ENCODE measurements around the gene KRTAP9-6.
"Not testable (repeated sequence)": the region's sequence is repeated elsewhere in the genome, so short reads cannot be mapped to it uniquely, and the experiment has no call there.

Gene KRTAP9-6, protein sequence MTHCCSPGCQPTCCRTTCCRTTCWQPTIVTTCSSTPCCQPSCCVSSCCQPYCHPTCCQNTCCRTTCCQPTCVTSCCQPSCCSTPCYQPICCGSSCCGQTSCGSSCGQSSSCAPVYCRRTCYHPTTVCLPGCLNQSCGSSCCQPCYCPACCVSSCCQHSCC

DNA sequence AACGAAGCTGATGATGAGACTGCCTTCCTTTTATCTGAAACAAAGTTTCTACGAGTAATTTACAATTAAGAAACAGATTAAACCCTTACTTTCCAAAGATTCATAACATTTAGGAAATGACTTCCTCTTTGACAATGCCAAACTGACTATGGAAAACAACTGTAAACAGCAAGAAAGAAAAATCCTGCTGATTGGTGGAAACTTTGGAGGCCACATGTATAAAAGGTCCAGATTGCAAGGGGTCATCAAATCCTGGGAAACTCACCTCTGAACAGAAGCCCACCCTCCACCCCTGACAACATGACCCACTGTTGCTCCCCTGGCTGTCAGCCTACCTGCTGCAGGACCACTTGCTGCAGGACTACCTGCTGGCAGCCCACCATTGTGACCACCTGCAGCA, at the start of gene KRTAP9-6:
Gene KRTAP9-6 (plus strand): TSS at position 301 of the 400 bp plus-strand sequence. CDS start 0 bp downstream, at position 301.
- no peak for DNase-seq (ENCODE audit: low spot score)

DNA sequence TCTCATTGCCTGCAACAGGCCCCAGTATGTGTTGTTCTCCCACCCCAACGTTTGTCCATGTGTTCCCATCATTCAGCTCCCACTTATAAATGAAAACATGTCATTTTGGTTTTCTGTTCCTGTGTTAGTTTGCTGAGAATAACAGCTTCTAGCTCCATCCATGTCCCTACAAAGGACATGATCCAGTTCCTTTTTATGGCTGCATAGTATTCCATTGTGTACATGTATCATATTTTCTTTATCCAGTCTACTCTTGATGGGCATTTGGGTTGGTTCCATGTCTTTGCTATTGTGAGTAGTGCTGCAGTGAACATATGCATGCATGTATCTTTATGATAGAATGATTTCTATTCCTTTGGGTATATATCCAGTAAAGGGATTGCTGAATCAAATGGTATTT, 49.5 kb upstream of the KRTAP9-6 start:
- no peak for DNase-seq (ENCODE audit: low spot score)

DNA sequence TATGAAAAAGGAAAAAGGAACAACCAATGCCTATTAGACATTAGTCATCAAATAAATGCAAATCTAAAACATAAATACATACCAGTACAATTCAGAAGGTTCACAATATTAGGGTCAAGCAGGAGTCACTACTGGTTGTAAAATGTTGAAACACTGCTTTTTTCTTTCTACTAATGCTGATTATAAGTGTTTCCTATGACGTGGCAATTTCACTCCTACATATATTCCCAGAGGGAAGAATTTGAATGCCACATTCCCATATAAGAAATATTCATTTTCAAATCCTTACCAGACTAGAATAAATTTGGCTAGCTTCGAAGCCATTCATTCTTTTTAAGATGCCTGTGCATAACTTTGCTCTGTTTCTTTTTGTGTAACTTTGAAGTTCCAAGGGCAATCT, 41.4 kb upstream of the KRTAP9-6 start:
- no peak for DNase-seq (ENCODE audit: low spot score)

DNA sequence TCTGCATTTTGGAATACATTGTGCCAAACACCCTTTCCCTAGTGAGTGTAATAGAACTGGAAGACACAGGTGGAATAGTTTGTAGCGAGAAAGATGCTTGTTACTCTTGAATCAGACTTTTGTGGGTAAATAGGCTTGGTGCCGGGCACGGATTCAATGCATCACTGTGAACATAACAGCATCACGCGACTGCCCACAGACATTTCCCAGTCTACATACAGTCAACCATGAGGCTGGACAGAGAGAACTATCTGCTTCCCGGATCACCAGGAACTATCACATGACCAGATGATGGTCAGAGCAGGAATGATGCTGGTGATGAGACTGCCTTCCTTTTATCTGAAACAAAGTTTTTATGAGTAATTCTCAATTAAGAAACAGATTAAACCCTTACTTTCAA, 39.1 kb upstream of the KRTAP9-6 start:
- no peak for DNase-seq (ENCODE audit: low spot score)

DNA sequence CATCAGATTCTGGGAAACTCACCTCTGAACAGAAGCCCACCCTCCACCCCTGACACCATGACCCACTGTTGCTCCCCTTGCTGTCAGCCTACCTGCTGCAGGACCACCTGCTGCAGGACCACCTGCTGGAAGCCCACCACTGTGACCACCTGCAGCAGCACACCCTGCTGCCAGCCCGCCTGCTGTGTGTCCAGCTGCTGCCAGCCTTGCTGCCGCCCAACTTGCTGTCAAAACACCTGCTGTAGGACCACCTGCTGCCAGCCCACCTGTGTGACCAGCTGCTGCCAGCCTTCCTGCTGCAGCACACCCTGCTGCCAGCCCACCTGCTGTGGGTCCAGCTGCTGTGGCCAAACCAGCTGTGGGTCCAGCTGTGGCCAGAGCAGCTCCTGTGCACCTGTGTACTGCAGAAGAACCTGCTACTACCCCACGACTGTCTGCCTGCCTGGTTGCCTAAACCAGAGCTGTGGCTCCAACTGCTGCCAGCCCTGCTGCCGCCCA, 38.5 kb upstream of the KRTAP9-6 start, which contains the start of gene KRTAP9-2:
Gene KRTAP9-2 (plus strand): TSS at position 51 of the 498 bp plus-strand sequence. CDS start 7 bp downstream, at position 58.
- not testable (repeated sequence) for DNase-seq (ENCODE audit: low spot score)

DNA sequence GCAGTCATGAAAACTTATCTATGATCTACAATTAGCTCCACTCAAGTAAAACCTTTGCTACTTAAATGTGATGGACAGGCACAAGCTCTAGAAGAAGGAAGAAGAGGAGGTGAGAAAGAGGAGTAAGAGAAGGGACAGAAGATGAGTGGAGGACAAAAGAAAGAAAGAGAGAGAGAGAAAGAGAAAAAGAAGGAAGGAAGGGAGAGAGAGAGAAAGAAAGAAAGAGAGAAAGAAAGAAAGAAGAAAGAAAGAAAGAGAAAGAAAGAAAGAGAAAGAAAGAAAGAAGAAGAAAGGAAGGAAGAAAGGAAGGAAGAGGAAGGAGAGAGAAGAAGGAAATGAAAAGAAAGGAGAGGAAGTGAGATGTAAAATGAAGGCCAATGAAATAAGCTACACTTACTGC, 35.1 kb upstream of the KRTAP9-6 start:
- no peak for DNase-seq (ENCODE audit: low spot score)

DNA sequence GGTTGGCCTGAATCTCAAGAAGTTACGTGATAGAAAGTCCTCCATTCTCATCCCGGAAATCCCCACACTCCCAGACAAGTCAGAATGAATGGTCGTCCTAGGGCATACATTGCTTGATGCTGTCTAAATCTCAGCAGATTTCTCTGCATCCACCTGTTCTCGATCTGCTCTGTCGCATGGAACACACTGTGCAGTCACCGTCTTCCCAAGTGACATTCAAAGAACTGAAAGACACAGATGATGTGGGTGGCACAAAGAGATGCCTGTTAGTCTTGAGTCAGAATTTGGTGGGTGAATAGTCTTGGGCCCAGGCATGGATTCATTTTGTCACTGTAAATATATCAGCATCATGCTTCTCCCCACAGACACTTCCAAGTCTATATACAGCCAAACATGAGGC, 33.4 kb upstream of the KRTAP9-6 start:
- no peak for DNase-seq (ENCODE audit: low spot score)

DNA sequence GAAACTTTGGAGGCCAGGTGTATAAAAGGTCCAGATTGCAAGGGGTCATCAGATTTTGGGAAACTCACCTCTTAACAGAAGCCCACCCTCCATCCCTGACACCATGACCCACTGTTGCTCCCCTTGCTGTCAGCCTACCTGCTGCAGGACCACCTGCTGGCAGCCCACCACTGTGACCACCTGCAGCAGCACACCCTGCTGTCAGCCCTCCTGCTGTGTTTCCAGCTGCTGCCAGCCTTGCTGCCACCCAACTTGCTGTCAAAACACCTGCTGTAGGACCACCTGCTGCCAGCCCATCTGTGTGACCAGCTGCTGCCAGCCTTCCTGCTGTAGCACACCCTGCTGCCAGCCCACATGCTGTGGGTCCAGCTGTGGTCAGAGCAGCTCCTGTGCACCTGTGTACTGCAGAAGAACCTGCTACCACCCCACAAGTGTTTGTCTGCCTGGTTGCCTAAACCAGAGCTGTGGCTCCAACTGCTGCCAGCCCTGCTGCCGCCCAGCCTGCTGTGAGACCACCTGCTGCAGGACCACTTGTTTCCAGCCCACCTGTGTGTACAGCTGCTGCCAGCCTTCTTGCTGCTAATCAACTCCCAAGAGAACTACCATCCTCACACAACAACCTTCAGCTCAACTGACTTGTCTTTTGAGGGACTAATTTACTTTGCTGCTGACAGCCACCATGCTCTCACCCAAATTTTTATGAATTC, 32.6 kb upstream of the KRTAP9-6 start, which contains the start of gene KRTAP9-3:
Gene KRTAP9-3 (plus strand): TSS at position 51 of the 707 bp plus-strand sequence. CDS start 53 bp downstream, at position 104.
- not testable (repeated sequence) for DNase-seq (ENCODE audit: low spot score)

DNA sequence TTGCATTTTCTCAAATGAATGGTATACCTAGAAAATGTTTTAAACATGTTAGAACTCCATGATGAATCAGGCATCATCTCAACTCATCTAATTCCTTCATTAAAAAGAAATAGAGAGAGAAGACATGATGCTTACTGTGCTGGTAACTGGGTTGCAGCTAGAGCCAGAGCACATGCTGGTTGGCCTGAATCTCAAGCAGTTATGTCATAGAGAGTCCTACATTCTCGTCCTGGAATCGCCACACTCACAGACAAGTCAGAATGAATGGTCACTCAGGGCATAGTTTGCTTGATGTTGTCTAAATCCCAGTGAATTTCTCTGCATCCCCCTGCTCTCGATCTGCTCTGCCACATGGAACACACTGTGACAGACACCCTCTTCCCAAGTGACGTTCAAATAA, 28.1 kb upstream of the KRTAP9-6 start:
- DNase-seq (ENCODE audit: low spot score) = not testable (repeated sequence)

DNA sequence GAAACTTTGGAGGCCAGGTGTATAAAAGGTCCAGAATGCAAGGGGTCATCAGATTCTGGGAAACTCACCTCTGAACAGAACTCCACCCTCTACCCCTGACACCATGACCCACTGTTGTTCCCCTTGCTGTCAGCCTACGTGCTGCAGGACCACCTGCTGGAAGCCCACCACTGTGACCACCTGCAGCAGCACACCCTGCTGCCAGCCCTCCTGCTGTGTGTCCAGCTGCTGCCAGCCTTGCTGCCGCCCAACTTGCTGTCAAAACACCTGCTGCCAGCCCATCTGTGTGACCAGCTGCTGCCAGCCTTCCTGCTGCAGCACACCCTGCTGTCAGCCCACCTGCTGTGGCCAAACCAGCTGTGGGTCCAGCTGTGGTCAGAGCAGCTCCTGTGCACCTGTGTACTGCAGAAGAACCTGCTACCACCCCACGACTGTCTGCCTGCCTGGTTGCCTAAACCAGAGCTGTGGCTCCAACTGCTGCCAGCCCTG, 27.2 kb upstream of the KRTAP9-6 start, which contains the start of gene KRTAP9-8:
Gene KRTAP9-8 (plus strand): TSS at position 51 of the 489 bp plus-strand sequence. CDS start 53 bp downstream, at position 104.
- not testable (repeated sequence) for DNase-seq (ENCODE audit: low spot score)

DNA sequence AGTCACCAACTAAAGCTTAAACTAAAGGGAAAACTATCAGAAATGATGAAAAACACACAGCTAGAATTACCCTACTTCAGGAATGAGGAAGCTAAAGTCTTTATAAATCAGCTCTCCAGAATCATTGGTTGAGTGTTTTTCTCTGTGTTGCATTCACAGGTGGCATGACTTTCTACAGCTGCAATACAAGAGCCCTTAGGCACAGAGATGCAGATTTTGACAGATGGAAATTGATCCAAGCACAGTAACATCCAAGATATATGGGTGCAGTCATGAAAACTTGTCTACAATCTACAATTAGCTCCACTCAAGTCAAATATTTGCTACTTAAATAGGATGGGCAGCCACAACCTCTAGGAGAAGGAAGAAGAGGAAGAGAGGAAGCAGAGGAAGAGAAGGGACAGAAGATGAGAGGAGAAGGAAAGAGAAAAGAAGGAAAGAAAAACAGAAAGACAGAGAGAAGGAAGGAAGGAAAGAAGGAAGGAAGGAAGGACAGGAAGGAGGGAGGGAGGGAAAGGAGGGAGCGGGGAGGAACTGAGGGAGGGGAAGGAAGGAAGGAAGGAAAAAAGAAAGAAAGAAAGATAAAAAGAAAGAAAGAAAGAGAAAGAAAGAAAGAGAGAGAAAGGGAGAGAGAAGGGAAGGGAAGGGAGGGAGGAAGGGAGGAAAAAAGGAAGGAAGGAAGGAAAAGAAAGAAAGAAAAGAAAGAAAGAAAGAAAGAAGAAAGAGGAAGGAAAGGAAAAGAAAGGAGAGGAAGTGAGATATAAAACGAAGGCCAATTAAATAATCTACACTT, 18.0 kb upstream of the KRTAP9-6 start:
- not testable (repeated sequence) for DNase-seq (ENCODE audit: low spot score)

DNA sequence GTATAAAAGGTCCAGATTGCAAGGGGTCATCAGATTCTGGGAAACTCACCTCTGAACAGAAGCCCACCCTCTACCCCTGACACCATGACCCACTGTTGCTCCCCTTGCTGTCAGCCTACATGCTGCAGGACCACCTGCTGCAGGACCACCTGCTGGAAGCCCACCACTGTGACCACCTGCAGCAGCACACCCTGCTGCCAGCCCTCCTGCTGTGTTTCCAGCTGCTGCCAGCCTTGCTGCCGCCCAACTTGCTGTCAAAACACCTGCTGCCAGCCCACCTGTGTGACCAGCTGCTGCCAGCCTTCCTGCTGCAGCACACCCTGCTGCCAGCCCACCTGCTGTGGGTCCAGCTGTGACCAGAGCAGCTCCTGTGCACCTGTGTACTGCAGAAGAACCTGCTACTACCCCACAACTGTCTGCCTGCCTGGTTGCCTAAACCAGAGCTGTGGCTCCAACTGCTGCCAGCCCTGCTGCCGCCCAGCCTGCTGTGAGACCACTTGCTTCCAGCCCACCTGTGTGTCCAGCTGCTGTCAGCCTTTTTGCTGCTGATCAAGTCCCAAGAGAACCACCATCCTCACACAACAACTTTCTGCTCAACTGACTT, 15.4 kb upstream of the KRTAP9-6 start, which contains the start of gene KRTAP9-4:
Gene KRTAP9-4 (plus strand): TSS at position 51 of the 604 bp plus-strand sequence. CDS start 34 bp downstream, at position 85.
- DNase-seq (ENCODE audit: low spot score) = not testable (repeated sequence)

DNA sequence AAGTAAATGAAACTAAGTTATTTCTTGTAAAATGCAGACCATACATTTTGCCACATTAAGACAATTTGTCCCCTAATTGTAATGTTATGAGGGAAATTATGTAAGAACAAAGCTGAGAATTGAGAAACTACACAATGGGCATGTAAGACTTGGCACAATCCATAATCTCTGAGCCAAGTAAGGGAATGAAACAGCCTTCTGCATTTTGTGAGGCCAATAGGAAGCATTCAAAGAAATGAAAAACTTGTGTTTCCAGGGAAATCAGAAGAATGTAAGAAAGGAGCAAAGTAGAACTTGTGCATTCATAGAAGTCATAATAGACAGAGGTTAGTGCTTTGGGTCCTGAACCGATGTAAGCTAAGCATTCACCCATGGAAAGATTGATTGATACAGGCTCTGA, 13.9 kb upstream of the KRTAP9-6 start:
- DNase-seq (ENCODE audit: low spot score) = no peak

DNA sequence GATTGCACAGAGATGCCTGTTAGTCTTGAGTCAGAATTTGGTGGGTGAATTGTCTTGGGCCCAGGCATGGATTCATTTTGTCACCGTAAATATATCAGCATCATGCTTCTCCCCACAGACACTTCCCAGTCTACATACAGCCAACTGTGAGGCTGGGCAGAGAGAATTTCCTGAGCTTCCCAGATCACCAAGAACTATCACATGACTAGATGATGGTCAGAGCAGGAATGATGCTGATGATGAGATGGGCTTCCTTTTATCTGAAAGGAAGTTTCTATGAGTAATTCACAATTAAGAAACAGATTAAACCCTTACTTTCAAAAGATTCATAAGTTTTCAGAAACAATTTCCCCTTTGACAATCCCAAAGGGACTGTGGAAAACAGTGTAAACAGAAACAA, 10.3 kb upstream of the KRTAP9-6 start:
- DNase-seq (ENCODE audit: low spot score) = no peak

DNA sequence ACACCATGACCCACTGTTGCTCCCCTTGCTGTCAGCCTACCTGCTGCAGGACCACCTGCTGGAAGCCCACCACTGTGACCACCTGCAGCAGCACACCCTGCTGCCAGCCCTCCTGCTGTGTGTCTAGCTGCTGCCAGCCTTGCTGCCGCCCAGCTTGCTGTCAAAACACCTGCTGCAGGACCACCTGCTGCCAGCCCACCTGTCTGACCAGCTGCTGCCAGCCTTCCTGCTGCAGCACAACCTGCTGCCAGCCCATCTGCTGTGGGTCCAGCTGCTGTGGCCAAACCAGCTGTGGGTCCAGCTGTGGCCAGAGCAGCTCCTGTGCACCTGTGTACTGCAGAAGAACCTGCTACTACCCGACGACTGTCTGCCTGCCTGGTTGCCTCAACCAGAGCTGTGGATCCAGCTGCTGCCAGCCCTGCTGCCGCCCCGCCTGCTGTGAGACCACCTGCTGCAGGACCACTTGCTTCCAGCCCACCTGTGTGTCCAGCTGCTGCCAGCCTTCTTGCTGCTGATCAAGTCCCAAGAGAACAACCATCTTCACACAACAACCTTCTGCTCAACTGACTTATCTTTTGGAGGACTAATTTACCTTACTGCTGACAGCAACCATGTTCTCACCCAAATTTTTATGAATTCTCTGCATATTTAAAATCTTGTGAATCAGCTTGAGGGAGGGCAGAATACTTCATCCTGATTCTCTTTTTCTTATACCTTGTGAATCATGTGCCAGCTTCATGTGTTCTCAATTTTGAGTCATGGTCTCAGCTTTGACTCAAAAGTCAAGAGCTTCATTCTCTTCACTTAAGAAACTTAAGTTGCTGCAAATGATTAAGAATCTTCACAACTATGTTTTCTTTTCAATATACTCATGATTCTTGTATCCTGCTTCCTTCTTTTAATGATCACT, 9.5 kb upstream of the KRTAP9-6 start, which contains the start of gene KRTAP9-9:
Gene KRTAP9-9 (plus strand): TSS at position 4 of the 910 bp plus-strand sequence.
- DNase-seq (ENCODE audit: low spot score) = not testable (repeated sequence)

DNA sequence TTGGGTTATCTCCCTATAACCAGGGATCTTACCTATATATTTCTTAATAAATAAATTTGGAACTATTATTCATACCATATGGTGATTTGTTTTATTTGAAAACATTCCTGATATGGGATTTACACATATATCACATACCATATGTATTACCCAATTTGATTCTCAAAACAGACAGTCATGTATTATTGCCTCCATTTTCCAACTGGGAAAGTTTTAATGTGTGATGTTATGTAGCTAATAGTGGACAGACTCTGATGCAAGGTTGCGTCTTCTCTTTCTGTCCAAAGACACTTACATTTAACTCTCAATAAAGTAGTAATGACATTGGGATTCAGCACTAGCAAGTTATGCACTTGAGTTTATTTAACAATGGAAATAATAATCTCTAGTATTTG, 8.9 kb upstream of the KRTAP9-6 start:
- no peak for DNase-seq (ENCODE audit: low spot score)

DNA sequence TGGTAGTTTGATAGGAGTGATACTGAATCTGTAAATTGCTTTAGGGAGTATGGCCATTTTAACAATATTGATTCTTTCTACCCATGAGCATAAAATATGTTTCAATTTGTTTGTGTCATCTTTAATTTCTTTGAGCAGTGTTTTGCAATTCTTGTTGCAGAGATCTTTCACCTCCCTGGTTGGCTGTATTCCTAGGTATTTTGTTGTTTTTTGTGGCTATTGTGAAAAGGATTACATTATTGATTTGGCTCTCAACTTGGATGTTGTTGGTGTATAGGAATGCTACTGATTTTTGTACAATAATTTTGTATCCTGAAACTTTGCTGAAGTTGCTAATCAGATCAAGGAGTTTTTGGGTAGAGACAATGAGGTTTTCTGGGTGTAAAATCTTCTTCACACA, 6.8 kb upstream of the KRTAP9-6 start:
- no peak for DNase-seq (ENCODE audit: low spot score)

DNA sequence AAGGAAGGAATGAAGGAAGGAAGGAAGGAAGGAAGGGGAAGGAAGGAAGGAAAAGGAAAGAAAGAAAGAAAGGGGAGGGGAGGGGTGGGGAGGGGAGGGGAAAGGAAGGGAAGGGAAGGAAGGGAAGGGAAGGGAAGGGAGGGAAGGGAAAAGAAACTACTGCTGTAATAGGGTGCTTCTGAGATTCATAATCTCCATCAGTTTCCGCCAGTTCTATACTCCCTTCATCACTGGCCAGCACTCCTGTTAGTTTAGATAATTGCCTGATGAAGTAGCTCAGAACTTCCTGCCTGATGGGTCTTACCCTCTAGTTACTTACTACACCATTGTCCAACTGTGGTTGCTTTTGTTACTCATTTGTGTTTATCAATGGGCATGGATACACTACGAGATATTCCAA, 2.0 kb upstream of the KRTAP9-6 start:
- no peak for DNase-seq (ENCODE audit: low spot score)

DNA sequence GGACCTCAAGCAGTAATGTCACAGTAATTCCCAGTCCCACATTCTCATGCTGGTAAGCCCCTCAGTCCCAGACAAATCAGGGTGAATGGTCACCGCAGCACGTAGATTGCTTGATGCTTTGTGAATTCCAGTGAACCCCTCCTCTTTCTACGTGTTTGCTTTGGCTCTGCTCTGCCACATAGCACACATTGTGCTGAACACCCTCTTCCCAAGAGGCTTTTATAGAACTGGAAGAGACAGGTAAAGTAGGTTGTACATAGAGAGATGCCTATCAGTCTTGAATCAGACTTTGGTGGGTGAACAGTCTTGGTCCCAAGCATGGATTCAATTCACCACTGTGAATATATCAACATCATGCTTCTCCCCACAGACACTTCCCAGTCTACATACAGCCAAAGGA, 579 bp upstream of the KRTAP9-6 start:
- no peak for DNase-seq (ENCODE audit: low spot score)

DNA sequence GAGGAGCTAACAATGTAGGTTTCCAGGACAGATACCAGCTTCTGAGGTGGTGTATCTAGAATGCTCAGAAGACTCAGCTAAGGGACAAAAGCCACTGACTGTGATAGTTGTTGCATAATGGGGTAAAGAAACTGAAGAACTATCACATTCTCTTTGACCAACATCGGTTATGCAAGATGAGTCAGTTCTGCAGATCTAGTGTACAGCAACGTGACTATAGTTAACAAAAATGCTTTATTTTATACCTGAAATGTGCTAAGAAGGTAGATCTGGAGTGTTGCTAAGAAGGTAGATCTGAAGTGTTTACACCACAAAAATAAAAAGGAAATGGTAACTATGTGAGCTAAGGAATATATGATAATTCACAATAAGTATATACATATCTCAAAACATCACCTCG, 2.5 kb downstream of the KRTAP9-6 start:
- no peak for DNase-seq (ENCODE audit: low spot score)
